Panc1 (cell line): ENCODE data around the gene SIRPB1.

ENCODE experiments used
- POLR2AphosphoS5 ChIP-seq: IDR thresholded peaks from 2 replicates; pipeline ENCODE4 v1.6.1; 2012; ENCODE audit warnings: mild to moderate bottlenecking, low read depth, low read length, moderate library complexity
- TF ChIP-seq, protein P1 (sequence below): fragments of 450-650 bp; IDR thresholded peaks from 2 replicates; pipeline ENCODE4 v1.5.1; 2017; ENCODE audit warnings: mild to moderate bottlenecking
- TF ChIP-seq, protein P2 (sequence below), 2 experiments: IDR thresholded peaks; 2 replicates each; pipeline ENCODE4 v1.6.1; 2011 to 2012; ENCODE audit warnings: low read depth in 2 of 2, control low read depth in 1 of 2, low read length in 1 of 2, mild to moderate bottlenecking in 1 of 2, moderate library complexity in 1 of 2; ENCODE audit not compliant: insufficient read depth in 1 of 2

DNA sequence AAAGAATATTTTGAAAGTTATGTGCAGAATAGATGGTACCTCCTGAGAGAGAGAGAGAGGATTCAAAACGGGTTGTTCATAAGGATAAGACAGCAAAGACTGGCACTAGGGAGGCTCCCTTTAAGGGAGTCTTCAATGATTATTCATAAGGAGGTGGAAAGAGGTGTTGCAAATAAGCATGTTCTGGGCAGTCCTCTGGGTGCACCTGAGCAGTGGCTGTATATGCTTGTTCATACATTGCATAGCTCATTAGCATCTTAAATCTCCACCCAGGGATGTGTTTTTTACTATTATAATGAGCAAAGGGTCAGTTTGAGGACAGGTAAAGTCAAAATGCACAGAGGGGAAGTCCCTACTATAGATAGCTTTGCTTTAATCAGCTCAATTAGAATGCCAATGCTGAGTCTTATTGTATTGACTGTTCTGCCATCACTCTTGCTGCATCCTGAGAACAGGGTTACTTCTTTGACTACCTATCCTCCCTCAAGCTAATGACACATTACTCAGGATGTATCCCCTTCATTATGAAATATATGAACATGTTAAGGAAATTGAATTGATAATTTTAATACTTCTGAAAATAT is 47.8 kb upstream of the SIRPB1 start:
- TF ChIP-seq, protein P1, sequence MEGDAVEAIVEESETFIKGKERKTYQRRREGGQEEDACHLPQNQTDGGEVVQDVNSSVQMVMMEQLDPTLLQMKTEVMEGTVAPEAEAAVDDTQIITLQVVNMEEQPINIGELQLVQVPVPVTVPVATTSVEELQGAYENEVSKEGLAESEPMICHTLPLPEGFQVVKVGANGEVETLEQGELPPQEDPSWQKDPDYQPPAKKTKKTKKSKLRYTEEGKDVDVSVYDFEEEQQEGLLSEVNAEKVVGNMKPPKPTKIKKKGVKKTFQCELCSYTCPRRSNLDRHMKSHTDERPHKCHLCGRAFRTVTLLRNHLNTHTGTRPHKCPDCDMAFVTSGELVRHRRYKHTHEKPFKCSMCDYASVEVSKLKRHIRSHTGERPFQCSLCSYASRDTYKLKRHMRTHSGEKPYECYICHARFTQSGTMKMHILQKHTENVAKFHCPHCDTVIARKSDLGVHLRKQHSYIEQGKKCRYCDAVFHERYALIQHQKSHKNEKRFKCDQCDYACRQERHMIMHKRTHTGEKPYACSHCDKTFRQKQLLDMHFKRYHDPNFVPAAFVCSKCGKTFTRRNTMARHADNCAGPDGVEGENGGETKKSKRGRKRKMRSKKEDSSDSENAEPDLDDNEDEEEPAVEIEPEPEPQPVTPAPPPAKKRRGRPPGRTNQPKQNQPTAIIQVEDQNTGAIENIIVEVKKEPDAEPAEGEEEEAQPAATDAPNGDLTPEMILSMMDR: no peak
- TF ChIP-seq, protein P2, sequence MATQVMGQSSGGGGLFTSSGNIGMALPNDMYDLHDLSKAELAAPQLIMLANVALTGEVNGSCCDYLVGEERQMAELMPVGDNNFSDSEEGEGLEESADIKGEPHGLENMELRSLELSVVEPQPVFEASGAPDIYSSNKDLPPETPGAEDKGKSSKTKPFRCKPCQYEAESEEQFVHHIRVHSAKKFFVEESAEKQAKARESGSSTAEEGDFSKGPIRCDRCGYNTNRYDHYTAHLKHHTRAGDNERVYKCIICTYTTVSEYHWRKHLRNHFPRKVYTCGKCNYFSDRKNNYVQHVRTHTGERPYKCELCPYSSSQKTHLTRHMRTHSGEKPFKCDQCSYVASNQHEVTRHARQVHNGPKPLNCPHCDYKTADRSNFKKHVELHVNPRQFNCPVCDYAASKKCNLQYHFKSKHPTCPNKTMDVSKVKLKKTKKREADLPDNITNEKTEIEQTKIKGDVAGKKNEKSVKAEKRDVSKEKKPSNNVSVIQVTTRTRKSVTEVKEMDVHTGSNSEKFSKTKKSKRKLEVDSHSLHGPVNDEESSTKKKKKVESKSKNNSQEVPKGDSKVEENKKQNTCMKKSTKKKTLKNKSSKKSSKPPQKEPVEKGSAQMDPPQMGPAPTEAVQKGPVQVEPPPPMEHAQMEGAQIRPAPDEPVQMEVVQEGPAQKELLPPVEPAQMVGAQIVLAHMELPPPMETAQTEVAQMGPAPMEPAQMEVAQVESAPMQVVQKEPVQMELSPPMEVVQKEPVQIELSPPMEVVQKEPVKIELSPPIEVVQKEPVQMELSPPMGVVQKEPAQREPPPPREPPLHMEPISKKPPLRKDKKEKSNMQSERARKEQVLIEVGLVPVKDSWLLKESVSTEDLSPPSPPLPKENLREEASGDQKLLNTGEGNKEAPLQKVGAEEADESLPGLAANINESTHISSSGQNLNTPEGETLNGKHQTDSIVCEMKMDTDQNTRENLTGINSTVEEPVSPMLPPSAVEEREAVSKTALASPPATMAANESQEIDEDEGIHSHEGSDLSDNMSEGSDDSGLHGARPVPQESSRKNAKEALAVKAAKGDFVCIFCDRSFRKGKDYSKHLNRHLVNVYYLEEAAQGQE (IDR thresholded peaks at IDR 0.05; ENCODE audit: insufficient read depth in 1 of 2, low read depth in 2 of 2, low read length in 1 of 2): no peak
- TF ChIP-seq POLR2AphosphoS5: no peak
